Fibroblast of skin of scalp (primary cell): ENCODE data around the gene GRK6.

Experiments
- DNase-seq: peaks from one replicate; pipeline ENCODE4 v3.0.0-alpha.2; 2013

The GRK6 gene

GRCh38 chr5:177487975-177488374 lies 61.5 kb downstream of the GRK6 start:
- no peak for DNase-seq

- no peak for DNase-seq
Observed at GRCh38 chr5:177489119-177489716, 62.7 kb downstream of the GRK6 start.

- DNase-seq, result no peak
Observed at GRCh38 chr5:177490311-177490991, 64.0 kb downstream of the GRK6 start.

- no peak for DNase-seq
Observed at GRCh38 chr5:177490992-177491391, 64.5 kb downstream of the GRK6 start.

GRCh38 chr5:177491429-177491945 lies 65.0 kb downstream of the GRK6 start:
- peak; percentile 72 for DNase-seq

- DNase-seq, result no peak
Observed at GRCh38 chr5:177491983-177492746, 65.7 kb downstream of the GRK6 start.
